ENCODE data around the gene OR4D2.

The OR4D2 gene

GRCh38 chr17:58217766-58218165, 51.0 kb downstream of the OR4D2 start:
- DNase-seq = no peak

- DNase-seq = peak; percentile 95
Observed at GRCh38 chr17:58219007-58219788, 52.4 kb downstream of the OR4D2 start, which contains the start of gene MKS1. Gene MKS1 (minus strand): TSS chr17:58219255. CDS start chr17:58219230, 25 bp downstream.

GRCh38 chr17:58219789-58220183, 53.0 kb downstream of the OR4D2 start:
- no peak for DNase-seq
